HEK293 (cell line): ENCODE results near the gene SRGN.

Source experiments
- CTCF ChIA-PET: fragments of 350-600 bp; formaldehyde crosslinking; extraction: SDS; loops from one replicate; lab custom pipeline; 2021; ENCODE audit warnings: antibody characterized with exemption; lab: Yijun Ruan, JAX
- POLR2A ChIA-PET: fragments of 300-600 bp; formaldehyde crosslinking; extraction: SDS; loops from one replicate; lab custom pipeline; 2020; ENCODE audit warnings: antibody characterized with exemption, inconsistent platforms; lab: Yijun Ruan, JAX
- H3K27ac ChIP-seq: fragments of 200-500 bp; sonication (Bioruptor generic); 2 replicates; pipeline ENCODE4 v1.5.1; 2014; ENCODE audit warnings: low read depth, low read length, control low read depth, inconsistent platforms; ENCODE audit errors: extremely low read depth
- H3K36me3 ChIP-seq, 2 experiments: fragments of 200-500 bp in 1 of 2; sonication (Bioruptor generic) in 1 of 2; 1 replicate in 1 of 2; 2 replicates in 1 of 2; pipeline ENCODE4 v1.5.1; 2014 to 2017; ENCODE audit warnings: inconsistent platforms in 2 of 2, low read length in 2 of 2; ENCODE audit not compliant: control insufficient read depth in 2 of 2, insufficient read depth in 1 of 2
- H3K4me1 ChIP-seq: fragments of 200-500 bp; sonication (Bioruptor generic); 2 replicates; pipeline ENCODE4 v1.5.1; 2014; ENCODE audit warnings: mild to moderate bottlenecking, low read length, inconsistent platforms; ENCODE audit not compliant: control insufficient read depth, insufficient read depth
- H3K4me3 ChIP-seq: 2 replicates; pipeline ENCODE4 v1.5.1; 2011; ENCODE audit warnings: low read depth, mild to moderate bottlenecking, control low read depth, low read length, moderate library complexity
- H3K9me3 ChIP-seq: fragments of 200-500 bp; sonication (Bioruptor generic); 2 replicates; pipeline ENCODE4 v1.5.1; 2014; ENCODE audit warnings: low read depth, low read length, inconsistent platforms; ENCODE audit not compliant: control insufficient read depth, insufficient read depth
- BCL11A ChIP-seq: fragments of 450-650 bp; formaldehyde crosslinking; IDR thresholded peaks from 2 replicates; pipeline ENCODE4 v1.5.1; 2016; ENCODE audit warnings: low read depth, missing biosample characterization, missing genetic modification characterization
- PATZ1 ChIP-seq: fragments of 450-650 bp; formaldehyde crosslinking; IDR thresholded peaks from 2 replicates; pipeline ENCODE4 v1.5.1; 2016; ENCODE audit warnings: missing biosample characterization, missing genetic modification characterization
- PRDM1 ChIP-seq: fragments of 450-650 bp; formaldehyde crosslinking; IDR thresholded peaks from 2 replicates; pipeline ENCODE4; 2016; ENCODE audit warnings: missing biosample characterization, missing genetic modification characterization
- PRDM4 ChIP-seq: fragments of 450-650 bp; formaldehyde crosslinking; IDR thresholded peaks from 2 replicates; pipeline ENCODE4 v1.5.1; 2017; ENCODE audit warnings: missing biosample characterization, missing genetic modification characterization
- REST ChIP-seq: fragments of 450-650 bp; formaldehyde crosslinking; IDR thresholded peaks from 2 replicates; pipeline ENCODE4 v1.5.1; 2016; ENCODE audit warnings: missing biosample characterization, missing genetic modification characterization
- ZBTB11 ChIP-seq: fragments of 450-650 bp; formaldehyde crosslinking; conservative IDR thresholded peaks from 2 replicates; pipeline ENCODE4 v1.5.1; 2016; ENCODE audit warnings: low read depth, missing biosample characterization, missing genetic modification characterization
- ZNF202 ChIP-seq: fragments of 450-650 bp; formaldehyde crosslinking; IDR thresholded peaks from 2 replicates; pipeline ENCODE4 v1.5.1; 2016; ENCODE audit warnings: missing biosample characterization, missing genetic modification characterization, borderline replicate concordance
- ZNF302 ChIP-seq: fragments of 450-650 bp; formaldehyde crosslinking; IDR thresholded peaks from 2 replicates; pipeline ENCODE4 v1.5.1; 2016; ENCODE audit warnings: missing biosample characterization, missing genetic modification characterization, low read depth
- ZNF391 ChIP-seq: fragments of 450-650 bp; formaldehyde crosslinking; IDR thresholded peaks from 2 replicates; pipeline ENCODE4 v1.5.1; 2016; ENCODE audit warnings: low read depth, missing biosample characterization, missing genetic modification characterization, borderline replicate concordance
- ZNF48 ChIP-seq: fragments of 450-650 bp; formaldehyde crosslinking; IDR thresholded peaks from 2 replicates; pipeline ENCODE4 v1.5.1; 2016; ENCODE audit warnings: missing biosample characterization, missing genetic modification characterization
- ZNF513 ChIP-seq: fragments of 450-650 bp; IDR thresholded peaks from 2 replicates; pipeline ENCODE4 v1.5.1; 2018; ENCODE audit warnings: missing biosample characterization, missing genetic modification characterization
- ZNF639 ChIP-seq: fragments of 450-650 bp; formaldehyde crosslinking; IDR thresholded peaks from 2 replicates; pipeline ENCODE4 v1.5.1; 2016; ENCODE audit warnings: missing biosample characterization, missing genetic modification characterization
- ZNF660 ChIP-seq: fragments of 450-650 bp; IDR thresholded peaks from 2 replicates; pipeline ENCODE4 v1.5.1; 2018; ENCODE audit warnings: missing biosample characterization, mild to moderate bottlenecking, missing genetic modification characterization
- ZNF776 ChIP-seq: fragments of 450-650 bp; formaldehyde crosslinking; IDR thresholded peaks from 2 replicates; pipeline ENCODE4 v1.5.0; 2017; ENCODE audit warnings: missing biosample characterization, missing genetic modification characterization, borderline replicate concordance
- ZNF837 ChIP-seq: fragments of 450-650 bp; formaldehyde crosslinking; IDR thresholded peaks from 2 replicates; pipeline ENCODE4 v1.5.1; 2016; ENCODE audit warnings: missing biosample characterization, missing genetic modification characterization

Gene SRGN

DNA sequence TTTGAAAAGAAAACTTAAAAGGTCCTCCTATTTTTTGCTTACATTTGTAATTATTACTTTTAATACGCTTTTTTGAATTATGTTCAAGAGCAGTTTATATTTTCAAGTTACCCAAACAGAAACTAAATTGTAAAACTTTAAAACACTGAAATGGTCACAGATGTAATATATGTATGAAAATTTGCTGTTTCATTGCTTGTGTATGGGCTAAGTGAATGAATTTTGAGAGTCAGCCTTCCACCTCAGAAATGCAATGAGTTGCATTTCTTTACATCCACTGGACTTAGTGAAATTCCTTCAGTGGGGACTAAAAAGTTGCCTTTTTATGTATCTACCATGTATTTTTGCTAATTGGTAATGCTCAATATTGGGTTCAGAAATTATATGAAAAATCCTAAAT, 37.7 kb downstream of the SRGN start (continued):
- TF ChIP-seq ZNF639 (tag by site-specific recombination) (no peak), REST (no peak), ZNF391 (tag by site-specific recombination) (no peak), ZBTB11 (no peak)

DNA sequence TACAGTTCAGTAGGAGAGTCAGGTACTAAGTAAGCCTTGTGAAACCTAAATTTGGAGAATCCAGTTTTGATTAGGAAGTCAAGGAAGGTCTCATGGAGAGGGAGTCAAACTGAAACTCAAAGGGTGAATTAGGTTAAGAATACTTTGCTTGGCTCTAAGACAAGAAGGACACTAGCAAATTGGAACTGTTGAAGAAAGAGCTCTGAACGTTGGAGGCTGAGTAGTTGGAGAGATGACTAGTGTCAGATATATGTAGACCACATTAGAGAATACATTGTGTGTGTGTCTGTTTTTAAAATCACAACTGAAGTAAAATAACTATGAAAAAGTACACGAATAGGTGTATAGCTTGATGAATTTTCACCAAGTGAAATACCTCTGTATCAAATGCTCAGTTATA, 42.3 kb downstream of the SRGN start:
- H3K36me3 ChIP-seq, result peaks cover 17 to 19% of the 10 kb centered on the region in 2 experiments
- H3K9me3 ChIP-seq, result no peaks in the 10 kb centered on the region
- POLR2A ChIA-PET, result no interaction called here
- TF ChIP-seq ZNF660 (tag by site-specific recombination), result no peak
- TF ChIP-seq ZNF513, result no peak
- TF ChIP-seq BCL11A (tag by site-specific recombination), result no peak
- no peak for TF ChIP-seq ZNF48
- TF ChIP-seq PRDM4 (tag by site-specific recombination), result no peak
- TF ChIP-seq ZNF776 (tag by site-specific recombination), result no peak
- TF ChIP-seq ZNF837 (tag by site-specific recombination), result no peak
- TF ChIP-seq PRDM1 (tag by site-specific recombination), result no peak
- no peak for TF ChIP-seq PATZ1
- no peak for TF ChIP-seq ZNF202 (tag by site-specific recombination)
- TF ChIP-seq ZNF302, result no peak
- no peak for TF ChIP-seq REST
- TF ChIP-seq, all 188 proteins: peak for 0
- Histone ChIP-seq H3K4me1 (no peaks in the 10 kb centered on the region), H3K4me3 (no peak overlapping the region), H3K27ac (no peak overlapping the region)
- CTCF ChIA-PET, result interaction anchor here (0.6 kb wide), 2 partner anchors 84 to 163 kb away, joined by 3 to 5 read pairs; no protein-coding TSS in a partner anchor
